ENCODE data around the gene RNF213.

Gene RNF213

GRCh38 chr17:80374732-80375585 is 114.3 kb downstream of the RNF213 start:
- H3K4me2 ChIP-seq (ENCODE audit: low read depth, low read length), result no peak overlapping the region
- TF ChIP-seq EZH2phosphoT487 (IDR thresholded peaks at IDR 0.05; ENCODE audit: low read length) (no peak), CTCF (IDR thresholded peaks at IDR 0.05; ENCODE audit: low read length) (no peak), EZH2 (optimal IDR thresholded peaks at IDR 0.05; ENCODE audit: low read depth, low read length) (no peak)
- H3K9me2 ChIP-seq (replicated peaks; ENCODE audit: insufficient read depth, low read length), result no peaks in the 10 kb centered on the region

GRCh38 chr17:80376531-80376930 is 115.9 kb downstream of the RNF213 start:
- no peaks in the 10 kb centered on the region for H3K36me3 ChIP-seq (replicated peaks; ENCODE audit: insufficient read depth, low read length)
- no peaks in the 10 kb centered on the region for H3K9me3 ChIP-seq (replicated peaks; ENCODE audit: insufficient read depth, low read length)
- H4K20me1 ChIP-seq (ENCODE audit: insufficient read depth, low read length), result no peaks in the 10 kb centered on the region
- no peak overlapping the region for H2AFZ ChIP-seq (ENCODE audit: low read length)
- H3K27ac ChIP-seq (ENCODE audit: low read length), result no peak overlapping the region
- no peak overlapping the region for H3K9ac ChIP-seq (ENCODE audit: low read length)
- no peaks in the 10 kb centered on the region for H3K79me2 ChIP-seq (ENCODE audit: low read length)
- no peak for DNase-seq
- TF ChIP-seq EZH2 (optimal IDR thresholded peaks at IDR 0.05; ENCODE audit: low read depth, low read length) (no peak), EZH2phosphoT487 (IDR thresholded peaks at IDR 0.05; ENCODE audit: low read length) (no peak), CTCF (IDR thresholded peaks at IDR 0.05; ENCODE audit: low read length) (no peak)
- no peaks in the 10 kb centered on the region for H3K27me3 ChIP-seq (replicated peaks; ENCODE audit: insufficient read depth, low read length)
- H3K4me1 ChIP-seq (ENCODE audit: low read length), result no peaks in the 10 kb centered on the region
- no peaks in the 10 kb centered on the region for H3K9me2 ChIP-seq (replicated peaks; ENCODE audit: insufficient read depth, low read length)
- H3F3A ChIP-seq (ENCODE audit: insufficient read depth, low read length), result no peaks in the 10 kb centered on the region
- no peak overlapping the region for H3K4me3 ChIP-seq (ENCODE audit: low read length)
- H3K4me2 ChIP-seq (ENCODE audit: low read depth, low read length), result no peak overlapping the region

More at GRCh38 chr17:80374732-80375585, 114.3 kb downstream of the RNF213 start:
- H3K79me2 ChIP-seq (ENCODE audit: low read length), result no peaks in the 10 kb centered on the region
- no peaks in the 10 kb centered on the region for H3K27me3 ChIP-seq (replicated peaks; ENCODE audit: insufficient read depth, low read length)
- no peaks in the 10 kb centered on the region for H3K36me3 ChIP-seq (replicated peaks; ENCODE audit: insufficient read depth, low read length)
- no peaks in the 10 kb centered on the region for H4K20me1 ChIP-seq (ENCODE audit: insufficient read depth, low read length)
- no peaks in the 10 kb centered on the region for H3K4me1 ChIP-seq (ENCODE audit: low read length)
- no peak for DNase-seq
- no peak overlapping the region for H3K27ac ChIP-seq (ENCODE audit: low read length)
- no peak overlapping the region for H2AFZ ChIP-seq (ENCODE audit: low read length)
- H3F3A ChIP-seq (ENCODE audit: insufficient read depth, low read length), result no peaks in the 10 kb centered on the region
- no peaks in the 10 kb centered on the region for H3K9me3 ChIP-seq (replicated peaks; ENCODE audit: insufficient read depth, low read length)
- no peak overlapping the region for H3K4me3 ChIP-seq (ENCODE audit: low read length)
- H3K9ac ChIP-seq (ENCODE audit: low read length), result no peak overlapping the region

- no peaks in the 10 kb centered on the region for H3K9me2 ChIP-seq (replicated peaks; ENCODE audit: insufficient read depth, low read length)
- H3K27ac ChIP-seq (ENCODE audit: low read length), result no peak overlapping the region
- no peak overlapping the region for H3K4me3 ChIP-seq (ENCODE audit: low read length)
- no peaks in the 10 kb centered on the region for H4K20me1 ChIP-seq (ENCODE audit: insufficient read depth, low read length)
- no peak overlapping the region for H3K9ac ChIP-seq (ENCODE audit: low read length)
- TF ChIP-seq EZH2phosphoT487 (IDR thresholded peaks at IDR 0.05; ENCODE audit: low read length) (no peak), CTCF (IDR thresholded peaks at IDR 0.05; ENCODE audit: low read length) (no peak), EZH2 (optimal IDR thresholded peaks at IDR 0.05; ENCODE audit: low read depth, low read length) (no peak)
- H2AFZ ChIP-seq (ENCODE audit: low read length), result no peak overlapping the region
- H3K36me3 ChIP-seq (replicated peaks; ENCODE audit: insufficient read depth, low read length), result no peaks in the 10 kb centered on the region
- H3K4me2 ChIP-seq (ENCODE audit: low read depth, low read length), result no peak overlapping the region
- H3K79me2 ChIP-seq (ENCODE audit: low read length), result no peaks in the 10 kb centered on the region
- H3K4me1 ChIP-seq (ENCODE audit: low read length), result no peaks in the 10 kb centered on the region
- H3K27me3 ChIP-seq (replicated peaks; ENCODE audit: insufficient read depth, low read length), result no peaks in the 10 kb centered on the region
- no peaks in the 10 kb centered on the region for H3F3A ChIP-seq (ENCODE audit: insufficient read depth, low read length)
- no peak for DNase-seq
- no peaks in the 10 kb centered on the region for H3K9me3 ChIP-seq (replicated peaks; ENCODE audit: insufficient read depth, low read length)
These were observed 117.1 kb downstream of the RNF213 start for GRCh38 chr17:80377798-80378197.
